GM12878 (cell line): ENCODE measurements around the gene ABCA13. TPM values are rescaled to one million over a fixed set of nuclear protein-coding genes. Genes with fewer than 3 reads are reported as not detected.

Source experiments
- ATAC-seq: fragments of 200-7000 bp; cut with Tn5 transposase; 3 replicates; pipeline ENCODE4 v1.9.1; 2020; ENCODE audit warnings: mild to moderate bottlenecking, moderate library complexity
- BruUV-seq: library from RNA; stranded (reverse); fragments of 400-500 nt; replicated peaks from 2 replicates; lab custom pipeline; 2021; lab: Mats Ljungman, UMichigan
- CTCF ChIA-PET: fragments of 300-600 bp; sonication (Branson Sonifier 250); formaldehyde crosslinking; extraction: SDS; loops from one replicate; lab custom pipeline; 2021; ENCODE audit warnings: inconsistent platforms; lab: Yijun Ruan, JAX
- POLR2A ChIA-PET: fragments of 350-600 bp; formaldehyde crosslinking; extraction: SDS; loops from one replicate; lab custom pipeline; 2021; ENCODE audit warnings: inconsistent platforms; lab: Charles Lee
- RAD21 ChIA-PET: fragments of 300-600 bp; sonication (Branson Sonifier 250); formaldehyde crosslinking; loops from one replicate; lab custom pipeline; 2023; ENCODE audit warnings: antibody characterized with exemption; ENCODE audit not compliant: unreplicated experiment; lab: Charles Lee
- SMC1A ChIA-PET: fragments of 300-600 bp; sonication (Branson Sonifier 250); formaldehyde crosslinking; loops from one replicate; lab custom pipeline; 2023; ENCODE audit not compliant: unreplicated experiment, uncharacterized antibody; lab: Charles Lee
- DNase-seq: peaks from one replicate; pipeline ENCODE4 v3.0.0-alpha.2; 2011; ENCODE audit warnings: low read depth, low spot score
- FAIRE-seq: peaks from 3 replicates; lab custom pipeline; 2011; peaks lifted over from hg19 to GRCh38; lab: Jason Lieb, UNC
- H2AFZ ChIP-seq: 2 replicates; pipeline ENCODE4 v1.6.0; 2011; ENCODE audit warnings: low read depth, low read length, control low read depth; ENCODE audit not compliant: control insufficient read depth
- H3K27ac ChIP-seq: 2 replicates; pipeline ENCODE4 v1.5.1; 2011; ENCODE audit warnings: control low read depth; ENCODE audit not compliant: control insufficient read depth, insufficient read depth
- H3K27me3 ChIP-seq, 2 experiments: replicated peaks in 1 of 2; 2 replicates each; pipeline versions ENCODE4 v1.6.0 to v1.6.1; 2011; ENCODE audit warnings: low read length in 1 of 2; ENCODE audit not compliant: control insufficient read depth in 2 of 2, insufficient read depth in 2 of 2
- H3K36me3 ChIP-seq, 2 experiments: 2 replicates each; pipeline ENCODE4 v1.5.1; 2011; ENCODE audit warnings: low read length in 1 of 2; ENCODE audit not compliant: control insufficient read depth in 2 of 2, insufficient read depth in 2 of 2
- H3K4me1 ChIP-seq: 2 replicates; pipeline ENCODE4 v1.6.1; 2011; ENCODE audit warnings: mild to moderate bottlenecking, low read length, moderate library complexity, mixed read lengths; ENCODE audit not compliant: control insufficient read depth, insufficient read depth
- H3K4me2 ChIP-seq: 2 replicates; pipeline ENCODE4 v1.6.0; 2011; ENCODE audit warnings: control low read depth; ENCODE audit not compliant: control insufficient read depth, insufficient read depth
- H3K4me3 ChIP-seq: fragments of 200-600 bp; sonication (generic); 2 replicates; pipeline ENCODE4 v1.5.1; 2016
- H3K79me2 ChIP-seq: 2 replicates; pipeline ENCODE4 v1.6.0; 2011; ENCODE audit warnings: low read length; ENCODE audit not compliant: control insufficient read depth, insufficient read depth
- H3K9ac ChIP-seq: 2 replicates; pipeline ENCODE4 v1.8.0; 2011; ENCODE audit warnings: low read length, control low read depth, mixed read lengths; ENCODE audit not compliant: control insufficient read depth, insufficient read depth
- H3K9me3 ChIP-seq: replicated peaks from 3 replicates; pipeline ENCODE4 v1.5.1; 2011; ENCODE audit warnings: mild to moderate bottlenecking, low read length; ENCODE audit not compliant: control insufficient read depth, insufficient read depth
- H4K20me1 ChIP-seq: 2 replicates; pipeline ENCODE4 v1.6.0; 2011; ENCODE audit not compliant: control insufficient read depth, insufficient read depth
- PML ChIP-seq: IDR thresholded peaks from 2 replicates; pipeline ENCODE4 v1.6.1; 2012; ENCODE audit warnings: low read length, inconsistent platforms
- SPI1 ChIP-seq: IDR thresholded peaks from 2 replicates; pipeline ENCODE4 v1.6.1; 2011; ENCODE audit warnings: low read depth, mild to moderate bottlenecking, low read length, moderate library complexity, borderline replicate concordance; ENCODE audit not compliant: insufficient read depth
- WGBS: methylation state at CpG from one replicate; pipeline ENCODE4 v1.1.6; 2016; ENCODE audit warnings: low lambda C conversion rate; ENCODE audit not compliant: insufficient replicate concordance, insufficient coverage; ENCODE audit errors: missing lambda C conversion rate; 5-methylcytosine and 5-hydroxymethylcytosine counted together
- in situ Hi-C: fragments of 300-500 bp; cut with MboI; formaldehyde crosslinking; loops from 9 replicates; pipeline ENCODE4 v1.14.3; 2018; ENCODE audit warnings: mixed read lengths
- intact Hi-C: fragments of 100-400 bp; cut with micrococcal nuclease; formaldehyde crosslinking; loops from one replicate; pipeline ENCODE4 v1.14.2; 2022; ENCODE audit not compliant: unreplicated experiment
- polyA plus RNA-seq, 11 experiments: library from polyadenylated mRNA; depleted of rRNA in 4 of 11; unstranded in 6 of 11; stranded (reverse) in 5 of 11; fragments of >200 nt; fragmentation: Nextera tagmentation in 4 of 11; fragmentation: Illumina TruSeq in 1 of 11; extraction: Ambion mirVana in 4 of 11; extraction: Trizol in 1 of 11; gene quantifications; 1 replicate in 1 of 11; 2 replicates in 10 of 11; pipeline versions ENCODE4 v1.2.1 to v1.2.3, GENCODE V29; 2011 to 2016; ENCODE audit warnings: inconsistent platforms in 2 of 11, missing spikeins in 2 of 11, low read depth in 1 of 11
- total RNA-seq, 4 experiments: library from RNA; depleted of rRNA in 3 of 4; stranded (reverse); fragments of >200 nt in 3 of 4; fragmentation: Illumina TruSeq in 1 of 4; extraction: Trizol in 1 of 4; gene quantifications; 2 replicates each; pipeline versions ENCODE4 v1.2.1 to v1.2.3, GENCODE V29; 2013 to 2021
- TF ChIP-seq, protein P1 (sequence below): fragments of 450-650 bp; IDR thresholded peaks from 2 replicates; pipeline ENCODE4 v1.6.1; 2017; ENCODE audit warnings: mild to moderate bottlenecking, moderate library complexity

The ABCA13 gene
- total and polyA plus RNA-seq, 10 of the 15 experiments (the other 5 are each of a cell fraction or from before 2014, with no cell fraction given): under 0.01 to 0.98 (median 0.04) TPM; not detected in 2

DNA sequence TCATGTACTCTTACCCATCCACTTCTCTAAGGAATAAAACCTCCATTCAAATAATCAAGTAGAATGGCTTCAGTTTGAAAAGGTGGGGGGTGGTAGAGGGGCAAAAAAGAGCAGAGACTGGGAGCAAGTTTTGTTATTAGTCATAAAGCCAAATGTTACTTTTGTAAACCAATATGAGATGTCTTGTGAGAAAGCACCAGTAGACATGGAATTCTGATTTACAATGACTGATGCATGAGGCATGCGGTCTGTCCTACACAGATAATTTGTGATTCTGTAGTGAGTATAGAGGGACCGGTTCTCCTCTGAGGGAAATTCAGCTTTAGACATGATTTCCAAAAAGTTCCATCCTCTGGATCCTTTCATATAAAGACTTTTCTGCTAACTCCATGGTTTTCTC lies 12.9 kb upstream of the ABCA13 start:
- Histone ChIP-seq H3K4me2 (no peak overlapping the region), H3K36me3 (no peaks in the 10 kb centered on the region), H3K27me3 (no peaks in the 10 kb centered on the region; a peak in 2 of 4 replicates), H3K9me3 (no peaks in the 10 kb centered on the region; the same call in 2 of the 3 replicates), H3K4me1 (no peaks in the 10 kb centered on the region), H3K79me2 (no peaks in the 10 kb centered on the region), H3K27ac (no peak overlapping the region), H3K9ac (no peak overlapping the region), H3K4me3 (no peak overlapping the region), H4K20me1 (no peaks in the 10 kb centered on the region), H2AFZ (no peak overlapping the region)
- no peak for ATAC-seq
- BruUV-seq: no TSS peak
- ChIA-PET CTCF (no interaction called here), POLR2A (no interaction called here), RAD21 (no interaction called here), SMC1A (interaction anchor here (0.6 kb wide), 1 partner anchor 423 kb away, joined by 3 read pairs; no protein-coding TSS in a partner anchor)
- intact Hi-C loops: no loop called here
- FAIRE-seq: no peak
- 60% methylated on average over 2 of the region's 2 CpGs for WGBS
- in situ Hi-C loops: no loop called here
- TF ChIP-seq, protein P1, sequence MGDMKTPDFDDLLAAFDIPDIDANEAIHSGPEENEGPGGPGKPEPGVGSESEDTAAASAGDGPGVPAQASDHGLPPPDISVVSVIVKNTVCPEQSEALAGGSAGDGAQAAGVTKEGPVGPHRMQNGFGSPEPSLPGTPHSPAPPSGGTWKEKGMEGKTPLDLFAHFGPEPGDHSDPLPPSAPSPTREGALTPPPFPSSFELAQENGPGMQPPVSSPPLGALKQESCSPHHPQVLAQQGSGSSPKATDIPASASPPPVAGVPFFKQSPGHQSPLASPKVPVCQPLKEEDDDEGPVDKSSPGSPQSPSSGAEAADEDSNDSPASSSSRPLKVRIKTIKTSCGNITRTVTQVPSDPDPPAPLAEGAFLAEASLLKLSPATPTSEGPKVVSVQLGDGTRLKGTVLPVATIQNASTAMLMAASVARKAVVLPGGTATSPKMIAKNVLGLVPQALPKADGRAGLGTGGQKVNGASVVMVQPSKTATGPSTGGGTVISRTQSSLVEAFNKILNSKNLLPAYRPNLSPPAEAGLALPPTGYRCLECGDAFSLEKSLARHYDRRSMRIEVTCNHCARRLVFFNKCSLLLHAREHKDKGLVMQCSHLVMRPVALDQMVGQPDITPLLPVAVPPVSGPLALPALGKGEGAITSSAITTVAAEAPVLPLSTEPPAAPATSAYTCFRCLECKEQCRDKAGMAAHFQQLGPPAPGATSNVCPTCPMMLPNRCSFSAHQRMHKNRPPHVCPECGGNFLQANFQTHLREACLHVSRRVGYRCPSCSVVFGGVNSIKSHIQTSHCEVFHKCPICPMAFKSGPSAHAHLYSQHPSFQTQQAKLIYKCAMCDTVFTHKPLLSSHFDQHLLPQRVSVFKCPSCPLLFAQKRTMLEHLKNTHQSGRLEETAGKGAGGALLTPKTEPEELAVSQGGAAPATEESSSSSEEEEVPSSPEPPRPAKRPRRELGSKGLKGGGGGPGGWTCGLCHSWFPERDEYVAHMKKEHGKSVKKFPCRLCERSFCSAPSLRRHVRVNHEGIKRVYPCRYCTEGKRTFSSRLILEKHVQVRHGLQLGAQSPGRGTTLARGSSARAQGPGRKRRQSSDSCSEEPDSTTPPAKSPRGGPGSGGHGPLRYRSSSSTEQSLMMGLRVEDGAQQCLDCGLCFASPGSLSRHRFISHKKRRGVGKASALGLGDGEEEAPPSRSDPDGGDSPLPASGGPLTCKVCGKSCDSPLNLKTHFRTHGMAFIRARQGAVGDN: no peak
- TF ChIP-seq SPI1 (no peak), PML (no peak)
- no peak for DNase-seq
